GM12878 (cell line): ENCODE results near the gene PRMT7. TPM values are rescaled to one million over a fixed set of nuclear protein-coding genes. Genes with fewer than 3 reads are reported as not detected.

Source experiments
- ATAC-seq: fragments of 200-7000 bp; cut with Tn5 transposase; 3 replicates; pipeline ENCODE4 v1.9.1; 2020; ENCODE audit warnings: mild to moderate bottlenecking, moderate library complexity
- BruUV-seq: library from RNA; stranded (reverse); fragments of 400-500 nt; replicated peaks from 2 replicates; lab custom pipeline; 2021; lab: Mats Ljungman, UMichigan
- CTCF ChIA-PET: fragments of 300-600 bp; sonication (Branson Sonifier 250); formaldehyde crosslinking; extraction: SDS; loops from one replicate; lab custom pipeline; 2021; ENCODE audit warnings: inconsistent platforms; lab: Yijun Ruan, JAX
- POLR2A ChIA-PET: fragments of 350-600 bp; formaldehyde crosslinking; extraction: SDS; loops from one replicate; lab custom pipeline; 2021; ENCODE audit warnings: inconsistent platforms; lab: Charles Lee
- RAD21 ChIA-PET: fragments of 300-600 bp; sonication (Branson Sonifier 250); formaldehyde crosslinking; loops from one replicate; lab custom pipeline; 2023; ENCODE audit warnings: antibody characterized with exemption; ENCODE audit not compliant: unreplicated experiment; lab: Charles Lee
- SMC1A ChIA-PET: fragments of 300-600 bp; sonication (Branson Sonifier 250); formaldehyde crosslinking; loops from one replicate; lab custom pipeline; 2023; ENCODE audit not compliant: unreplicated experiment, uncharacterized antibody; lab: Charles Lee
- DNase-seq: peaks from one replicate; pipeline ENCODE4 v3.0.0-alpha.2; 2011; ENCODE audit warnings: low read depth, low spot score
- FAIRE-seq: peaks from 3 replicates; lab custom pipeline; 2011; peaks lifted over from hg19 to GRCh38; lab: Jason Lieb, UNC
- H2AFZ ChIP-seq: 2 replicates; pipeline ENCODE4 v1.6.0; 2011; ENCODE audit warnings: low read depth, low read length, control low read depth; ENCODE audit not compliant: control insufficient read depth
- H3K27ac ChIP-seq: 2 replicates; pipeline ENCODE4 v1.5.1; 2011; ENCODE audit warnings: control low read depth; ENCODE audit not compliant: control insufficient read depth, insufficient read depth
- H3K27me3 ChIP-seq, 2 experiments: replicated peaks in 1 of 2; 2 replicates each; pipeline versions ENCODE4 v1.6.0 to v1.6.1; 2011; ENCODE audit warnings: low read length in 1 of 2; ENCODE audit not compliant: control insufficient read depth in 2 of 2, insufficient read depth in 2 of 2
- H3K36me3 ChIP-seq, 2 experiments: 2 replicates each; pipeline ENCODE4 v1.5.1; 2011; ENCODE audit warnings: low read length in 1 of 2; ENCODE audit not compliant: control insufficient read depth in 2 of 2, insufficient read depth in 2 of 2
- H3K4me1 ChIP-seq: 2 replicates; pipeline ENCODE4 v1.6.1; 2011; ENCODE audit warnings: mild to moderate bottlenecking, low read length, moderate library complexity, mixed read lengths; ENCODE audit not compliant: control insufficient read depth, insufficient read depth
- H3K4me2 ChIP-seq: 2 replicates; pipeline ENCODE4 v1.6.0; 2011; ENCODE audit warnings: control low read depth; ENCODE audit not compliant: control insufficient read depth, insufficient read depth
- H3K4me3 ChIP-seq: fragments of 200-600 bp; sonication (generic); 2 replicates; pipeline ENCODE4 v1.5.1; 2016
- H3K79me2 ChIP-seq: 2 replicates; pipeline ENCODE4 v1.6.0; 2011; ENCODE audit warnings: low read length; ENCODE audit not compliant: control insufficient read depth, insufficient read depth
- H3K9ac ChIP-seq: 2 replicates; pipeline ENCODE4 v1.8.0; 2011; ENCODE audit warnings: low read length, control low read depth, mixed read lengths; ENCODE audit not compliant: control insufficient read depth, insufficient read depth
- H3K9me3 ChIP-seq: replicated peaks from 3 replicates; pipeline ENCODE4 v1.5.1; 2011; ENCODE audit warnings: mild to moderate bottlenecking, low read length; ENCODE audit not compliant: control insufficient read depth, insufficient read depth
- H4K20me1 ChIP-seq: 2 replicates; pipeline ENCODE4 v1.6.0; 2011; ENCODE audit not compliant: control insufficient read depth, insufficient read depth
- BMI1 ChIP-seq: fragments of 450-650 bp; IDR thresholded peaks from 2 replicates; pipeline ENCODE4 v1.6.1; 2016; ENCODE audit warnings: mild to moderate bottlenecking, moderate library complexity, borderline replicate concordance
- CTCF ChIP-seq, 3 experiments: IDR thresholded peaks in 2 of 3; conservative IDR thresholded peaks in 1 of 3; 2 replicates each; pipeline ENCODE4 v1.5.1; 2011; ENCODE audit warnings: low read depth in 3 of 3, low read length in 3 of 3, mild to moderate bottlenecking in 3 of 3, control low read depth in 2 of 3, moderate library complexity in 2 of 3, inconsistent platforms in 1 of 3, mixed read lengths in 1 of 3; ENCODE audit not compliant: control insufficient read depth in 2 of 3, insufficient read depth in 1 of 3; ENCODE audit errors: extremely low read depth in 1 of 3
- EP300 ChIP-seq, 2 experiments: fragments of 150-350 bp in 1 of 2; IDR thresholded peaks; 2 replicates each; pipeline ENCODE4 v1.6.1; 2011 to 2012; ENCODE audit warnings: low read depth in 2 of 2, low read length in 2 of 2, borderline replicate concordance in 1 of 2, improper control_type of control experiment in 1 of 2, inconsistent platforms in 1 of 2; ENCODE audit not compliant: control insufficient read depth in 1 of 2
- PKNOX1 ChIP-seq: fragments of 450-650 bp; IDR thresholded peaks from 2 replicates; pipeline ENCODE4 v1.6.1; 2016; ENCODE audit warnings: mild to moderate bottlenecking
- POLR2AphosphoS2 ChIP-seq: IDR thresholded peaks from 2 replicates; pipeline ENCODE4 v1.6.1; 2011; ENCODE audit warnings: low read depth, mild to moderate bottlenecking, low read length, improper control_type of control experiment, moderate library complexity
- RAD21 ChIP-seq: IDR thresholded peaks from 2 replicates; pipeline ENCODE4 v1.6.1; 2011; ENCODE audit warnings: mild to moderate bottlenecking, low read depth, low read length, moderate library complexity; ENCODE audit not compliant: insufficient read depth
- ZBTB40 ChIP-seq: fragments of 450-650 bp; IDR thresholded peaks from 2 replicates; pipeline ENCODE4 v1.6.1; 2016; ENCODE audit warnings: mild to moderate bottlenecking, moderate library complexity, borderline replicate concordance
- WGBS: methylation state at CpG from one replicate; pipeline ENCODE4 v1.1.6; 2016; ENCODE audit warnings: low lambda C conversion rate; ENCODE audit not compliant: insufficient replicate concordance, insufficient coverage; ENCODE audit errors: missing lambda C conversion rate; 5-methylcytosine and 5-hydroxymethylcytosine counted together
- in situ Hi-C: fragments of 300-500 bp; cut with MboI; formaldehyde crosslinking; loops from 9 replicates; pipeline ENCODE4 v1.14.3; 2018; ENCODE audit warnings: mixed read lengths
- intact Hi-C: fragments of 100-400 bp; cut with micrococcal nuclease; formaldehyde crosslinking; loops from one replicate; pipeline ENCODE4 v1.14.2; 2022; ENCODE audit not compliant: unreplicated experiment
- polyA plus RNA-seq, 11 experiments: library from polyadenylated mRNA; depleted of rRNA in 4 of 11; unstranded in 6 of 11; stranded (reverse) in 5 of 11; fragments of >200 nt; fragmentation: Nextera tagmentation in 4 of 11; fragmentation: Illumina TruSeq in 1 of 11; extraction: Ambion mirVana in 4 of 11; extraction: Trizol in 1 of 11; gene quantifications; 1 replicate in 1 of 11; 2 replicates in 10 of 11; pipeline versions ENCODE4 v1.2.1 to v1.2.3, GENCODE V29; 2011 to 2016; ENCODE audit warnings: inconsistent platforms in 2 of 11, missing spikeins in 2 of 11, low read depth in 1 of 11
- total RNA-seq, 4 experiments: library from RNA; depleted of rRNA in 3 of 4; stranded (reverse); fragments of >200 nt in 3 of 4; fragmentation: Illumina TruSeq in 1 of 4; extraction: Trizol in 1 of 4; gene quantifications; 2 replicates each; pipeline versions ENCODE4 v1.2.1 to v1.2.3, GENCODE V29; 2013 to 2021

The PRMT7 gene
- total and polyA plus RNA-seq, 10 of the 15 experiments (the other 5 are each of a cell fraction or from before 2014, with no cell fraction given) = 5.1 to 56.1 (median 42.0) TPM

DNA sequence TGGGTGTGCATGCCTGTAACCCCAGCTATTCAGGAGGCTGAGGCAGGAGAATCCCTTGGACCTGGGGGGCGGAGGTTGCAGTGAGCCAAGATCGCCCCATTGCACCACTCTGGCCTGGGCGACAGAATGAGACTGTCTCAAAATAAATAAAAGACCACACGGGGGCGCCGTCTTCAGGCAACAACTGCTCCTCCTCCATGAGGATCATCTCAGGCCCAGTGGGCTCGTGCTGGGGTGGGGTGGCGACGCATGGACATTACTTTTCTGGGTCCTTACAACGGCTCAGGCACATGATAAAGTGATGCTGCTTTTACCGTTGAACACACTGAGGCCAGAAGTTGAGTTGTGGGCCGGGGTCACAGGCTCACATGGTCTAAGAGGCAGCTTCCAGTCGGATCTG lies 56.2 kb downstream of the PRMT7 start:
- no peak for TF ChIP-seq EP300 (IDR thresholded peaks at IDR 0.05; ENCODE audit: borderline replicate concordance in 1 of 2, control insufficient read depth in 1 of 2, low read depth in 2 of 2, low read length in 2 of 2)
- TF ChIP-seq CTCF (IDR thresholded peaks at IDR 0.05 in 2 of 3, conservative IDR thresholded peaks at IDR 0.05 in 1 of 3; ENCODE audit: control insufficient read depth in 2 of 3, extremely low read depth in 1 of 3, insufficient read depth in 1 of 3, low read depth in 3 of 3, low read length in 3 of 3) = peak; percentile 34 to 42 (median 41); a peak in 5 of 6 replicates
- TF ChIP-seq ZBTB40 = no peak
- TF ChIP-seq POLR2AphosphoS2 = no peak
- TF ChIP-seq PKNOX1 = no peak
- TF ChIP-seq RAD21 = peak; percentile 34; the same call in 1 of the 2 replicates
- no peak for TF ChIP-seq BMI1
- Histone ChIP-seq H3K4me2 (no peak overlapping the region), H3K9me3 (no peaks in the 10 kb centered on the region), H3K79me2 (no peaks in the 10 kb centered on the region), H4K20me1 (no peaks in the 10 kb centered on the region), H2AFZ (no peak overlapping the region), H3K27ac (no peak overlapping the region), H3K4me3 (no peak overlapping the region), H3K9ac (no peak overlapping the region), H3K4me1 (peaks cover 42% of the 10 kb centered on the region), H3K36me3 (no peaks in the 10 kb centered on the region), H3K27me3 (no peaks in the 10 kb centered on the region)
- in situ Hi-C loops = no loop called here
- ChIA-PET POLR2A (no interaction called here), CTCF (interaction anchor here (1.5 to 9.1 kb wide), 5 partner anchors 9 to 154 kb away, joined by 3 to 77 read pairs (median 8); no protein-coding TSS in a partner anchor), RAD21 (no interaction called here), SMC1A (interaction anchor here (0.8 to 1.3 kb wide), 2 partner anchors 19 to 154 kb away, joined by 3 to 6 read pairs; no protein-coding TSS in a partner anchor)
- DNase-seq = no peak
- peak; percentile 26 for ATAC-seq
- peak; percentile 77 for FAIRE-seq
- intact Hi-C loops = loop anchor here (5.0 kb wide), 1 partner anchor 80 kb away; the partner anchor contains the start of gene SMPD3
- BruUV-seq = no TSS peak
- WGBS = 47% methylated on average over 12 of the region's 13 CpGs
